ENCODE results near the gene BSND.

Gene BSND

GRCh38 chr1:55053265-55053954 lies 54.7 kb downstream of the BSND start:
- Histone ChIP-seq H3K4me1 (ENCODE audit: control insufficient read depth, insufficient read depth, low read length) (peaks cover 7% of the 10 kb centered on the region), H3K36me3 (ENCODE audit: control insufficient read depth, insufficient read depth, low read length) (no peaks in the 10 kb centered on the region), H3K27me3 (ENCODE audit: control insufficient read depth, insufficient read depth, low read length, poor library complexity, severe bottlenecking) (no peaks in the 10 kb centered on the region), H3K27ac (ENCODE audit: insufficient read depth, low read depth, low read length, poor library complexity, severe bottlenecking) (no peak overlapping the region), H3K4me3 (ENCODE audit: insufficient read depth, low read depth, low read length) (no peak overlapping the region), H3K9me3 (ENCODE audit: control insufficient read depth, low read length) (no peaks in the 10 kb centered on the region)
- 78 to 83% methylated on average over 7 of the region's 7 CpGs for WGBS, 2 experiments

GRCh38 chr1:55054396-55054795 lies 55.7 kb downstream of the BSND start:
- H3K27ac ChIP-seq (ENCODE audit: insufficient read depth, low read depth, low read length, poor library complexity, severe bottlenecking), result no peak overlapping the region
- H3K9me3 ChIP-seq (ENCODE audit: control insufficient read depth, low read length), result no peaks in the 10 kb centered on the region
- WGBS, 2 experiments, result 94% methylated on average over 5 of the region's 5 CpGs
- H3K4me1 ChIP-seq (ENCODE audit: control insufficient read depth, insufficient read depth, low read length), result peaks cover 4% of the 10 kb centered on the region
- no peaks in the 10 kb centered on the region for H3K27me3 ChIP-seq (ENCODE audit: control insufficient read depth, insufficient read depth, low read length, poor library complexity, severe bottlenecking)
- H3K4me3 ChIP-seq (ENCODE audit: insufficient read depth, low read depth, low read length), result no peak overlapping the region
- H3K36me3 ChIP-seq (ENCODE audit: control insufficient read depth, insufficient read depth, low read length), result no peaks in the 10 kb centered on the region

- WGBS, 2 experiments, result 88 to 92% methylated on average over 12 of the region's 12 CpGs
- no peak overlapping the region for H3K27ac ChIP-seq (ENCODE audit: insufficient read depth, low read depth, low read length, poor library complexity, severe bottlenecking)
Measured at GRCh38 chr1:55055084-55055882, 56.5 kb downstream of the BSND start.

GRCh38 chr1:55055951-55056631 lies 57.4 kb downstream of the BSND start:
- no peaks in the 10 kb centered on the region for H3K4me1 ChIP-seq (ENCODE audit: control insufficient read depth, insufficient read depth, low read length)
- no peaks in the 10 kb centered on the region for H3K9me3 ChIP-seq (ENCODE audit: control insufficient read depth, low read length)
- WGBS, 2 experiments, result 94 to 95% methylated on average over 42 of the region's 42 CpGs
- H3K4me3 ChIP-seq (ENCODE audit: insufficient read depth, low read depth, low read length), result no peak overlapping the region
- H3K27ac ChIP-seq (ENCODE audit: insufficient read depth, low read depth, low read length, poor library complexity, severe bottlenecking), result no peak overlapping the region
- no peaks in the 10 kb centered on the region for H3K27me3 ChIP-seq (ENCODE audit: control insufficient read depth, insufficient read depth, low read length, poor library complexity, severe bottlenecking)
- H3K36me3 ChIP-seq (ENCODE audit: control insufficient read depth, insufficient read depth, low read length), result no peaks in the 10 kb centered on the region

More at GRCh38 chr1:55055084-55055882, 56.5 kb downstream of the BSND start:
- no peaks in the 10 kb centered on the region for H3K36me3 ChIP-seq (ENCODE audit: control insufficient read depth, insufficient read depth, low read length)
- no peak overlapping the region for H3K4me3 ChIP-seq (ENCODE audit: insufficient read depth, low read depth, low read length)
- no peaks in the 10 kb centered on the region for H3K27me3 ChIP-seq (ENCODE audit: control insufficient read depth, insufficient read depth, low read length, poor library complexity, severe bottlenecking)
- no peaks in the 10 kb centered on the region for H3K4me1 ChIP-seq (ENCODE audit: control insufficient read depth, insufficient read depth, low read length)
- no peaks in the 10 kb centered on the region for H3K9me3 ChIP-seq (ENCODE audit: control insufficient read depth, low read length)

GRCh38 chr1:55056632-55056992 lies 57.9 kb downstream of the BSND start:
- WGBS, 2 experiments, result 96 to 97% methylated on average over 20 of the region's 20 CpGs
- H3K4me1 ChIP-seq (ENCODE audit: control insufficient read depth, insufficient read depth, low read length), result no peaks in the 10 kb centered on the region
- H3K4me3 ChIP-seq (ENCODE audit: insufficient read depth, low read depth, low read length), result no peak overlapping the region
- H3K9me3 ChIP-seq (ENCODE audit: control insufficient read depth, low read length), result no peaks in the 10 kb centered on the region
- H3K27me3 ChIP-seq (ENCODE audit: control insufficient read depth, insufficient read depth, low read length, poor library complexity, severe bottlenecking), result no peaks in the 10 kb centered on the region
- no peaks in the 10 kb centered on the region for H3K36me3 ChIP-seq (ENCODE audit: control insufficient read depth, insufficient read depth, low read length)
- no peak overlapping the region for H3K27ac ChIP-seq (ENCODE audit: insufficient read depth, low read depth, low read length, poor library complexity, severe bottlenecking)

- no peaks in the 10 kb centered on the region for H3K4me1 ChIP-seq (ENCODE audit: control insufficient read depth, insufficient read depth, low read length)
- no peaks in the 10 kb centered on the region for H3K9me3 ChIP-seq (ENCODE audit: control insufficient read depth, low read length)
- H3K27me3 ChIP-seq (ENCODE audit: control insufficient read depth, insufficient read depth, low read length, poor library complexity, severe bottlenecking), result no peaks in the 10 kb centered on the region
- no peaks in the 10 kb centered on the region for H3K36me3 ChIP-seq (ENCODE audit: control insufficient read depth, insufficient read depth, low read length)
- H3K4me3 ChIP-seq (ENCODE audit: insufficient read depth, low read depth, low read length), result no peak overlapping the region
- H3K27ac ChIP-seq (ENCODE audit: insufficient read depth, low read depth, low read length, poor library complexity, severe bottlenecking), result no peak overlapping the region
- 92 to 93% methylated on average over 15 of the region's 15 CpGs for WGBS, 2 experiments
Measured at GRCh38 chr1:55057270-55057955, 58.7 kb downstream of the BSND start.

GRCh38 chr1:55057956-55058298 lies 59.2 kb downstream of the BSND start:
- Histone ChIP-seq H3K27me3 (ENCODE audit: control insufficient read depth, insufficient read depth, low read length, poor library complexity, severe bottlenecking) (no peaks in the 10 kb centered on the region), H3K4me1 (ENCODE audit: control insufficient read depth, insufficient read depth, low read length) (no peaks in the 10 kb centered on the region), H3K27ac (ENCODE audit: insufficient read depth, low read depth, low read length, poor library complexity, severe bottlenecking) (no peak overlapping the region), H3K9me3 (ENCODE audit: control insufficient read depth, low read length) (no peaks in the 10 kb centered on the region), H3K4me3 (ENCODE audit: insufficient read depth, low read depth, low read length) (no peak overlapping the region), H3K36me3 (ENCODE audit: control insufficient read depth, insufficient read depth, low read length) (no peaks in the 10 kb centered on the region)
- 92 to 94% methylated on average over 6 of the region's 6 CpGs for WGBS, 2 experiments

- no peak overlapping the region for H3K27ac ChIP-seq (ENCODE audit: insufficient read depth, low read depth, low read length, poor library complexity, severe bottlenecking)
- no peaks in the 10 kb centered on the region for H3K36me3 ChIP-seq (ENCODE audit: control insufficient read depth, insufficient read depth, low read length)
- H3K9me3 ChIP-seq (ENCODE audit: control insufficient read depth, low read length), result no peaks in the 10 kb centered on the region
- H3K4me3 ChIP-seq (ENCODE audit: insufficient read depth, low read depth, low read length), result no peak overlapping the region
- H3K27me3 ChIP-seq (ENCODE audit: control insufficient read depth, insufficient read depth, low read length, poor library complexity, severe bottlenecking), result no peaks in the 10 kb centered on the region
- WGBS, 2 experiments, result 91% methylated on average over 14 of the region's 14 CpGs
- H3K4me1 ChIP-seq (ENCODE audit: control insufficient read depth, insufficient read depth, low read length), result no peaks in the 10 kb centered on the region
Measured at GRCh38 chr1:55059302-55060132, 60.8 kb downstream of the BSND start.

- WGBS, 2 experiments, result 95 to 96% methylated on average over 14 of the region's 14 CpGs
- Histone ChIP-seq H3K27ac (ENCODE audit: insufficient read depth, low read depth, low read length, poor library complexity, severe bottlenecking) (no peak overlapping the region), H3K9me3 (ENCODE audit: control insufficient read depth, low read length) (no peaks in the 10 kb centered on the region), H3K27me3 (ENCODE audit: control insufficient read depth, insufficient read depth, low read length, poor library complexity, severe bottlenecking) (no peaks in the 10 kb centered on the region), H3K36me3 (ENCODE audit: control insufficient read depth, insufficient read depth, low read length) (no peaks in the 10 kb centered on the region), H3K4me1 (ENCODE audit: control insufficient read depth, insufficient read depth, low read length) (no peaks in the 10 kb centered on the region), H3K4me3 (ENCODE audit: insufficient read depth, low read depth, low read length) (no peak overlapping the region)
Measured at GRCh38 chr1:55060133-55060999, 61.6 kb downstream of the BSND start.
